GM12878 (cell line): ENCODE measurements around the gene MXI1. TPM values are rescaled to one million over a fixed set of nuclear protein-coding genes. Genes with fewer than 3 reads are reported as not detected.
A peak's percentile ranks its signal among the peaks of the same experiment; 100 is the strongest.

Source experiments
- ATAC-seq: fragments of 200-7000 bp; cut with Tn5 transposase; 3 replicates; pipeline ENCODE4 v1.9.1; 2020; ENCODE audit warnings: mild to moderate bottlenecking, moderate library complexity
- BruUV-seq: library from RNA; stranded (reverse); fragments of 400-500 nt; replicated peaks from 2 replicates; lab custom pipeline; 2021; lab: Mats Ljungman, UMichigan
- CTCF ChIA-PET: fragments of 300-600 bp; sonication (Branson Sonifier 250); formaldehyde crosslinking; extraction: SDS; loops from one replicate; lab custom pipeline; 2021; ENCODE audit warnings: inconsistent platforms; lab: Yijun Ruan, JAX
- POLR2A ChIA-PET: fragments of 350-600 bp; formaldehyde crosslinking; extraction: SDS; loops from one replicate; lab custom pipeline; 2021; ENCODE audit warnings: inconsistent platforms; lab: Charles Lee
- RAD21 ChIA-PET: fragments of 300-600 bp; sonication (Branson Sonifier 250); formaldehyde crosslinking; loops from one replicate; lab custom pipeline; 2023; ENCODE audit warnings: antibody characterized with exemption; ENCODE audit not compliant: unreplicated experiment; lab: Charles Lee
- SMC1A ChIA-PET: fragments of 300-600 bp; sonication (Branson Sonifier 250); formaldehyde crosslinking; loops from one replicate; lab custom pipeline; 2023; ENCODE audit not compliant: unreplicated experiment, uncharacterized antibody; lab: Charles Lee
- DNase-seq: peaks from one replicate; pipeline ENCODE4 v3.0.0-alpha.2; 2011; ENCODE audit warnings: low read depth, low spot score
- FAIRE-seq: peaks from 3 replicates; lab custom pipeline; 2011; peaks lifted over from hg19 to GRCh38; lab: Jason Lieb, UNC
- H2AFZ ChIP-seq: 2 replicates; pipeline ENCODE4 v1.6.0; 2011; ENCODE audit warnings: low read depth, low read length, control low read depth; ENCODE audit not compliant: control insufficient read depth
- H3K27ac ChIP-seq: 2 replicates; pipeline ENCODE4 v1.5.1; 2011; ENCODE audit warnings: control low read depth; ENCODE audit not compliant: control insufficient read depth, insufficient read depth
- H3K27me3 ChIP-seq, 2 experiments: replicated peaks in 1 of 2; 2 replicates each; pipeline versions ENCODE4 v1.6.0 to v1.6.1; 2011; ENCODE audit warnings: low read length in 1 of 2; ENCODE audit not compliant: control insufficient read depth in 2 of 2, insufficient read depth in 2 of 2
- H3K36me3 ChIP-seq, 2 experiments: 2 replicates each; pipeline ENCODE4 v1.5.1; 2011; ENCODE audit warnings: low read length in 1 of 2; ENCODE audit not compliant: control insufficient read depth in 2 of 2, insufficient read depth in 2 of 2
- H3K4me1 ChIP-seq: 2 replicates; pipeline ENCODE4 v1.6.1; 2011; ENCODE audit warnings: mild to moderate bottlenecking, low read length, moderate library complexity, mixed read lengths; ENCODE audit not compliant: control insufficient read depth, insufficient read depth
- H3K4me2 ChIP-seq: 2 replicates; pipeline ENCODE4 v1.6.0; 2011; ENCODE audit warnings: control low read depth; ENCODE audit not compliant: control insufficient read depth, insufficient read depth
- H3K4me3 ChIP-seq: fragments of 200-600 bp; sonication (generic); 2 replicates; pipeline ENCODE4 v1.5.1; 2016
- H3K79me2 ChIP-seq: 2 replicates; pipeline ENCODE4 v1.6.0; 2011; ENCODE audit warnings: low read length; ENCODE audit not compliant: control insufficient read depth, insufficient read depth
- H3K9ac ChIP-seq: 2 replicates; pipeline ENCODE4 v1.8.0; 2011; ENCODE audit warnings: low read length, control low read depth, mixed read lengths; ENCODE audit not compliant: control insufficient read depth, insufficient read depth
- H3K9me3 ChIP-seq: replicated peaks from 3 replicates; pipeline ENCODE4 v1.5.1; 2011; ENCODE audit warnings: mild to moderate bottlenecking, low read length; ENCODE audit not compliant: control insufficient read depth, insufficient read depth
- H4K20me1 ChIP-seq: 2 replicates; pipeline ENCODE4 v1.6.0; 2011; ENCODE audit not compliant: control insufficient read depth, insufficient read depth
- DPF2 ChIP-seq: fragments of 450-650 bp; IDR thresholded peaks from 2 replicates; pipeline ENCODE4 v1.6.1; 2017; ENCODE audit warnings: mild to moderate bottlenecking
- MEF2A ChIP-seq: IDR thresholded peaks from 2 replicates; pipeline ENCODE4 v1.6.1; 2011; ENCODE audit warnings: low read depth, mild to moderate bottlenecking, low read length, moderate library complexity; ENCODE audit not compliant: insufficient read depth
- PBX3 ChIP-seq: IDR thresholded peaks from 2 replicates; pipeline ENCODE4 v1.6.1; 2011; ENCODE audit warnings: mild to moderate bottlenecking, low read depth, low read length, moderate library complexity; ENCODE audit not compliant: insufficient replicate concordance
- RFX5 ChIP-seq: IDR thresholded peaks from 2 replicates; pipeline ENCODE4 v1.6.1; 2011; ENCODE audit warnings: low read depth, low read length, improper control_type of control experiment
- RUNX3 ChIP-seq: IDR thresholded peaks from 2 replicates; pipeline ENCODE4 v1.6.1; 2012; ENCODE audit warnings: low read length, inconsistent platforms
- YY1 ChIP-seq: IDR thresholded peaks from 2 replicates; pipeline ENCODE4 v1.6.1; 2011; ENCODE audit warnings: low read depth, mild to moderate bottlenecking, low read length
- ZBTB4 ChIP-seq: fragments of 450-650 bp; formaldehyde crosslinking; IDR thresholded peaks from 2 replicates; pipeline ENCODE4 v1.4.0; 2022; ENCODE audit warnings: mild to moderate bottlenecking, moderate library complexity
- ZNF687 ChIP-seq: fragments of 450-650 bp; IDR thresholded peaks from 2 replicates; pipeline ENCODE4 v1.6.1; 2017; ENCODE audit warnings: mild to moderate bottlenecking, moderate library complexity
- WGBS: methylation state at CpG from one replicate; pipeline ENCODE4 v1.1.6; 2016; ENCODE audit warnings: low lambda C conversion rate; ENCODE audit not compliant: insufficient replicate concordance, insufficient coverage; ENCODE audit errors: missing lambda C conversion rate; 5-methylcytosine and 5-hydroxymethylcytosine counted together
- in situ Hi-C: fragments of 300-500 bp; cut with MboI; formaldehyde crosslinking; loops from 9 replicates; pipeline ENCODE4 v1.14.3; 2018; ENCODE audit warnings: mixed read lengths
- intact Hi-C: fragments of 100-400 bp; cut with micrococcal nuclease; formaldehyde crosslinking; loops from one replicate; pipeline ENCODE4 v1.14.2; 2022; ENCODE audit not compliant: unreplicated experiment
- polyA plus RNA-seq, 11 experiments: library from polyadenylated mRNA; depleted of rRNA in 4 of 11; unstranded in 6 of 11; stranded (reverse) in 5 of 11; fragments of >200 nt; fragmentation: Nextera tagmentation in 4 of 11; fragmentation: Illumina TruSeq in 1 of 11; extraction: Ambion mirVana in 4 of 11; extraction: Trizol in 1 of 11; gene quantifications; 1 replicate in 1 of 11; 2 replicates in 10 of 11; pipeline versions ENCODE4 v1.2.1 to v1.2.3, GENCODE V29; 2011 to 2016; ENCODE audit warnings: inconsistent platforms in 2 of 11, missing spikeins in 2 of 11, low read depth in 1 of 11
- total RNA-seq, 4 experiments: library from RNA; depleted of rRNA in 3 of 4; stranded (reverse); fragments of >200 nt in 3 of 4; fragmentation: Illumina TruSeq in 1 of 4; extraction: Trizol in 1 of 4; gene quantifications; 2 replicates each; pipeline versions ENCODE4 v1.2.1 to v1.2.3, GENCODE V29; 2013 to 2021
- TF ChIP-seq, protein P1 (sequence below): fragments of 450-650 bp; IDR thresholded peaks from 2 replicates; pipeline ENCODE4 v1.6.1; 2016; ENCODE audit warnings: mild to moderate bottlenecking
- TF ChIP-seq, protein P2 (sequence below): fragments of 450-650 bp; IDR thresholded peaks from 2 replicates; pipeline ENCODE4 v1.6.1; 2016; ENCODE audit warnings: mild to moderate bottlenecking

MXI1 gene
- total and polyA plus RNA-seq, 10 of the 15 experiments (the other 5 are each of a cell fraction or from before 2014, with no cell fraction given): 0.23 to 8.0 (median 0.41) TPM

GRCh38 chr10:110324201-110324804 is 116.9 kb downstream of the MXI1 start:
- no peaks in the 10 kb centered on the region for H3K36me3 ChIP-seq
- H3K27ac ChIP-seq: peak overlapping the region; percentile 79
- no peaks in the 10 kb centered on the region for H3K79me2 ChIP-seq
- H3K9me3 ChIP-seq: no peaks in the 10 kb centered on the region; the same call in 1 of the 3 replicates
- H3K4me3 ChIP-seq: no peak overlapping the region
- FAIRE-seq (no peak), DNase-seq (no peak), ATAC-seq (peak; percentile 83)
- peaks cover 39% of the 10 kb centered on the region for H3K4me1 ChIP-seq
- H4K20me1 ChIP-seq: no peaks in the 10 kb centered on the region
- POLR2A ChIA-PET: interaction anchor here (0.7 to 3.8 kb wide), 10 partner anchors 10 to 226 kb away, joined by 3 to 14 read pairs (median 5); partner anchors contain the start of gene DUSP5
- TF ChIP-seq RFX5: no peak
- 0 out of 2 replicates have a peak, but pooled peaks have one; percentile 42 for TF ChIP-seq YY1
- TF ChIP-seq PBX3: peak; percentile 52
- TF ChIP-seq, protein P1, sequence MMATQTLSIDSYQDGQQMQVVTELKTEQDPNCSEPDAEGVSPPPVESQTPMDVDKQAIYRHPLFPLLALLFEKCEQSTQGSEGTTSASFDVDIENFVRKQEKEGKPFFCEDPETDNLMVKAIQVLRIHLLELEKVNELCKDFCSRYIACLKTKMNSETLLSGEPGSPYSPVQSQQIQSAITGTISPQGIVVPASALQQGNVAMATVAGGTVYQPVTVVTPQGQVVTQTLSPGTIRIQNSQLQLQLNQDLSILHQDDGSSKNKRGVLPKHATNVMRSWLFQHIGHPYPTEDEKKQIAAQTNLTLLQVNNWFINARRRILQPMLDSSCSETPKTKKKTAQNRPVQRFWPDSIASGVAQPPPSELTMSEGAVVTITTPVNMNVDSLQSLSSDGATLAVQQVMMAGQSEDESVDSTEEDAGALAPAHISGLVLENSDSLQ: peak; percentile 89
- TF ChIP-seq ZBTB4 (CRISPR knock-in tag): peak; percentile 57; the same call in 1 of the 2 replicates
- TF ChIP-seq, protein P2, sequence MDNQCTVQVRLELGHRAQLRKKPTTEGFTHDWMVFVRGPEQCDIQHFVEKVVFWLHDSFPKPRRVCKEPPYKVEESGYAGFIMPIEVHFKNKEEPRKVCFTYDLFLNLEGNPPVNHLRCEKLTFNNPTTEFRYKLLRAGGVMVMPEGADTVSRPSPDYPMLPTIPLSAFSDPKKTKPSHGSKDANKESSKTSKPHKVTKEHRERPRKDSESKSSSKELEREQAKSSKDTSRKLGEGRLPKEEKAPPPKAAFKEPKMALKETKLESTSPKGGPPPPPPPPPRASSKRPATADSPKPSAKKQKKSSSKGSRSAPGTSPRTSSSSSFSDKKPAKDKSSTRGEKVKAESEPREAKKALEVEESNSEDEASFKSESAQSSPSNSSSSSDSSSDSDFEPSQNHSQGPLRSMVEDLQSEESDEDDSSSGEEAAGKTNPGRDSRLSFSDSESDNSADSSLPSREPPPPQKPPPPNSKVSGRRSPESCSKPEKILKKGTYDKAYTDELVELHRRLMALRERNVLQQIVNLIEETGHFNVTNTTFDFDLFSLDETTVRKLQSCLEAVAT: peak; percentile 55; the same call in 1 of the 2 replicates
- peak; percentile 56; the same call in 1 of the 2 replicates for TF ChIP-seq ZNF687
- TF ChIP-seq RUNX3: peak; percentile 62
- peak; percentile 36; the same call in 1 of the 2 replicates for TF ChIP-seq DPF2
- no peak for TF ChIP-seq MEF2A
- peak overlapping the region; percentile 37; the same call in 1 of the 2 replicates for H3K9ac ChIP-seq
- in situ Hi-C loops (loop anchor here (25.0 kb wide), 1 partner anchor 1813 kb away; no protein-coding TSS in a partner anchor), intact Hi-C loops (no loop called here)
- TSS peak; percentile 93 for BruUV-seq
- peak overlapping the region; percentile 60 for H2AFZ ChIP-seq
- no peaks in the 10 kb centered on the region for H3K27me3 ChIP-seq
- SMC1A ChIA-PET: interaction anchor here (0.7 to 8.7 kb wide), 21 partner anchors 11 to 276 kb away, joined by 3 to 88 read pairs (median 7); partner anchors contain the start of gene SMNDC1
- WGBS: 25% methylated on average over 5 of the region's 5 CpGs
- peak overlapping the region; percentile 84 for H3K4me2 ChIP-seq
- RAD21 ChIA-PET: interaction anchor here (1.0 to 8.1 kb wide), 18 partner anchors 10 to 222 kb away, joined by 3 to 122 read pairs (median 5); no protein-coding TSS in a partner anchor
- CTCF ChIA-PET: interaction anchor here (0.9 to 5.9 kb wide), 15 partner anchors 7 to 222 kb away, joined by 3 to 66 read pairs (median 5); no protein-coding TSS in a partner anchor
